Adrenal gland (tissue), 5 donors: ENCODE data around the gene LCT.

Experiments used
- CTCF ChIP-seq, 6 experiments: fragments of 450-650 bp in 4 of 6; fragments of 200-600 bp in 2 of 6; sonication (generic) in 1 of 6; IDR thresholded peaks; 1 replicate in 5 of 6; 2 replicates in 1 of 6; pipeline versions ENCODE4 v1.5.1 to v1.8.0; 2016 to 2021; ENCODE audit warnings: antibody characterized with exemption in 6 of 6, mild to moderate bottlenecking in 2 of 6, moderate library complexity in 1 of 6
- POLR2A ChIP-seq, 2 donors: fragments of 450-650 bp; IDR thresholded peaks; one replicate each; pipeline ENCODE4 v1.6.1; 2017; ENCODE audit warnings: antibody characterized with exemption in 2 of 2, mild to moderate bottlenecking in 2 of 2, moderate library complexity in 1 of 2
- donor health status: DM: no; HTN: no; CAD: no.

- TF ChIP-seq POLR2A (IDR thresholded peaks at IDR 0.05): no peak
- no peak for TF ChIP-seq CTCF (IDR thresholded peaks at IDR 0.05)
These were observed 12.1 kb upstream of the LCT start for GRCh38 chr2:135849087-135849486.
